Lung (tissue), 12 donors: ENCODE measurements around the gene ZNF334. TPM values are rescaled to one million over a fixed set of nuclear protein-coding genes. Genes with fewer than 3 reads are reported as not detected.

Experiments used
- ATAC-seq: fragments of 200-7000 bp; cut with Tn5 transposase; one replicate; pipeline ENCODE4 v1.9.1; 2020; ENCODE audit warnings: moderate number of reproducible peaks; ENCODE audit not compliant: insufficient read depth, low FRiP score
- DNase-seq, 3 donors: peaks; one replicate each; pipeline ENCODE4 v3.0.0-alpha.2; 2013 to 2017
- H3K27ac ChIP-seq, 2 donors: one replicate each; pipeline ENCODE4 v1.5.1; 2013; ENCODE audit warnings: mild to moderate bottlenecking in 2 of 2, moderate library complexity in 2 of 2, control low read depth in 1 of 2, inconsistent platforms in 1 of 2, low read depth in 1 of 2, low read length in 1 of 2
- H3K27me3 ChIP-seq, 3 donors: one replicate each; pipeline ENCODE4 v1.5.1; 2013; ENCODE audit warnings: low read length in 2 of 3; ENCODE audit not compliant: control insufficient read depth in 3 of 3, insufficient read depth in 3 of 3
- H3K36me3 ChIP-seq, 4 donors: one replicate each; pipeline ENCODE4 v1.5.1; 2013; ENCODE audit warnings: low read length in 4 of 4, mild to moderate bottlenecking in 1 of 4, moderate library complexity in 1 of 4; ENCODE audit not compliant: control insufficient read depth in 4 of 4, insufficient read depth in 4 of 4
- H3K4me1 ChIP-seq, 5 donors: one replicate each; pipeline ENCODE4 v1.5.1; 2013; ENCODE audit warnings: low read length in 5 of 5, mild to moderate bottlenecking in 2 of 5, moderate library complexity in 1 of 5; ENCODE audit not compliant: control insufficient read depth in 5 of 5, insufficient read depth in 5 of 5
- H3K4me3 ChIP-seq: one replicate; pipeline ENCODE4 v1.5.1; 2013; ENCODE audit warnings: mild to moderate bottlenecking, control low read depth, moderate library complexity
- H3K9ac ChIP-seq, 2 donors: one replicate each; pipeline ENCODE4 v1.5.1; 2013; ENCODE audit warnings: low read length in 2 of 2, control low read depth in 1 of 2; ENCODE audit not compliant: insufficient read depth in 1 of 2
- H3K9me3 ChIP-seq, 4 donors: one replicate each; pipeline ENCODE4 v1.5.1; 2013; ENCODE audit warnings: low read length in 3 of 4, mild to moderate bottlenecking in 1 of 4, moderate library complexity in 1 of 4; ENCODE audit not compliant: control insufficient read depth in 4 of 4, insufficient read depth in 3 of 4
- CTCF ChIP-seq: IDR thresholded peaks from 2 replicates; pipeline ENCODE4 v1.5.1; 2012; ENCODE audit warnings: mild to moderate bottlenecking; ENCODE audit errors: control extremely low read depth, extremely low read depth
- WGBS, 2 donors: extraction: QIAGEN DNeasy Blood & Tissue Kit; methylation state at CpG; one replicate each; pipeline ENCODE4 v1.1.7; 2013; 5-methylcytosine and 5-hydroxymethylcytosine counted together
- polyA plus RNA-seq, 2 donors: library from polyadenylated mRNA; stranded (reverse); fragments of 200-250 nt; gene quantifications; one replicate each; pipeline ENCODE4 v1.2.1, GENCODE V29; 2013
- total RNA-seq, 2 donors: library from RNA; depleted of rRNA in 1 of 2; stranded (reverse); fragments of >200 nt in 1 of 2; gene quantifications; one replicate each; pipeline ENCODE4 v1.2.1, GENCODE V29; 2014 to 2021
- donor health status: control.
- donor health status: control.
- donor health status: Bipolar disorder and iron deficiency.
- donor health status: healthy.
- donor health status: DM: yes; HTN: yes; CAD: no.

Gene ZNF334
- total and polyA plus RNA-seq, 4 donors, result 1.4 to 25.3 (median 5.3) TPM

- H3K9me3 ChIP-seq, result no peaks in the 10 kb centered on the region
- H3K4me1 ChIP-seq, result no peaks in the 10 kb centered on the region
- no peak for DNase-seq
- no peak overlapping the region for H3K27ac ChIP-seq
- H3K27me3 ChIP-seq, result peaks cover 11 to 23% (median 14%) of the 10 kb centered on the region in 3 donors
- no peaks in the 10 kb centered on the region for H3K36me3 ChIP-seq
- no peak overlapping the region for H3K9ac ChIP-seq
- no peak overlapping the region for H3K4me3 ChIP-seq
- TF ChIP-seq CTCF, result no peak
- 83 to 95% methylated on average over 2 of the region's 2 CpGs for WGBS, 2 donors
- ATAC-seq, result no peak
Observed at GRCh38 chr20:46539113-46539512, 25.8 kb upstream of the ZNF334 start.

- Histone ChIP-seq H3K9ac (no peak overlapping the region), H3K36me3 (no peaks in the 10 kb centered on the region), H3K4me3 (no peak overlapping the region), H3K27ac (no peak overlapping the region), H3K9me3 (no peaks in the 10 kb centered on the region), H3K4me1 (no peaks in the 10 kb centered on the region), H3K27me3 (peaks cover 0 to 6% (median 3%) of the 10 kb centered on the region in 3 donors)
- no peak for TF ChIP-seq CTCF
- 69 to 70% methylated on average over 4 of the region's 4 CpGs for WGBS, 2 donors
- DNase-seq (no peak), ATAC-seq (no peak)
Observed at GRCh38 chr20:46530640-46531039, 17.3 kb upstream of the ZNF334 start.

- Histone ChIP-seq H3K27ac (no peak overlapping the region), H3K9me3 (peaks cover 0 to 6% (median 0%) of the 10 kb centered on the region in 4 donors), H3K4me1 (no peaks in the 10 kb centered on the region), H3K9ac (no peak overlapping the region), H3K4me3 (no peak overlapping the region), H3K27me3 (peaks cover 2 to 5% (median 3%) of the 10 kb centered on the region in 3 donors), H3K36me3 (no peaks in the 10 kb centered on the region)
- no peak for TF ChIP-seq CTCF
- peak in 2 of 3 donors; percentile 30 to 52 for DNase-seq
- no peak for ATAC-seq
- WGBS, 2 donors, result 50% methylated on average over 2 of the region's 2 CpGs
Observed at GRCh38 chr20:46523696-46524328, 10.5 kb upstream of the ZNF334 start.

- 62% methylated on average over 5 of the region's 5 CpGs for WGBS, 2 donors
- H3K4me1 ChIP-seq, result no peaks in the 10 kb centered on the region
- no peak overlapping the region for H3K27ac ChIP-seq
- H3K9me3 ChIP-seq, result peaks cover 0 to 6% (median 0%) of the 10 kb centered on the region in 4 donors
- no peak for TF ChIP-seq CTCF
- H3K36me3 ChIP-seq, result no peaks in the 10 kb centered on the region
- H3K27me3 ChIP-seq, result peaks cover 2 to 5% (median 3%) of the 10 kb centered on the region in 3 donors
- H3K4me3 ChIP-seq, result no peak overlapping the region
- H3K9ac ChIP-seq, result no peak overlapping the region
- ATAC-seq (no peak), DNase-seq (no peak)
Observed at GRCh38 chr20:46523108-46523507, 9.7 kb upstream of the ZNF334 start.
